ENCODE results near the gene HEBP1. TPM values are rescaled to one million over a fixed set of nuclear protein-coding genes. Genes with fewer than 3 reads are reported as not detected.
A peak's percentile ranks its signal among the peaks of the same experiment; 100 is the strongest.

Gene HEBP1
- total RNA-seq, 1 experiment from 2014 or later = 7.8 TPM

DNA sequence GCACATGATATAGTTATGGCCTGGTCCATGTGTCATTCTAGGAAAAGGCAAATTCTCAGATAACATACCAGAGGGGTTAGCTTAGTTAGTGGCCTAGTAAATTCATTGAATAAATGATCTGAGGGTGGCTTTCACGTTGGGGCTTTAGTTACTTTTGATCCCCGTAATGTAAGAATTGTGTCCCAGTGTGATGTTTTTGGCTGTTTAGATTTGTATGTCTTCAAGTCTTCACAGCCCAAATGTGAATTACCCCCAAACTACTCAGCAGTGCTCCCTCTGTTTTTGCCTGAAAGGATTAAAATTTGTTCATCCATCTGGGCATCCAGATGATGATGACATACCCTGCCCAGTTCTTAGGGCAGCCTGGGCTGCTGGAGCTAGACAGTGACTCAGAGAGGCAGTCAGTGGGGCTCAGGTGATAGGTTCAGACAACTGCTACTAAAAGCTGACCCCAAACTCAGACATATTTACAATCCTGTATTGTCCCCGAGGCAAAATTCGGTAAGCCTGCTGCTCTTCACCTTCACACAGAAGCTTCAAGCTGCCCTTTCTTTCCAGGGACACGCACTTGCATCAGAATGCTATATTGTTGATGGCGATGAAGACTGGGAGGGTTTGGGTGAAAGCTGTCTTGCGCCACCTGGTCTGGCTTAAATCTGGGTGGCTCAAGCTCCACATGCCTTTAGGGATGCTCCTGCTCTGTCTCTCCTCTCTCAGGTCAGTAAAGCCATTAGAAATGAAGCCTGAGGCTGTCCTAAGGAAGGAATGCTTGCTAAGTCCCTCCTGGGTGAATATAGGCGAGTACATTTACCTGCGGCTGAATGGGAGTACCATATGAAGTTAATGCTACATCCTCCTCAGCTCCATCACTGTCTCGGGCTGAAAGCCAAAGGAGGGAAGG is 58.4 kb downstream of the HEBP1 start:
- in situ Hi-C loops (cut with HindIII; ENCODE audit: low pct_unique_long_range_greater_than_20kb, low sequenced_read_pairs) = no loop called here
- no peak for DNase-seq (ENCODE audit: low read depth, low spot score)

DNA sequence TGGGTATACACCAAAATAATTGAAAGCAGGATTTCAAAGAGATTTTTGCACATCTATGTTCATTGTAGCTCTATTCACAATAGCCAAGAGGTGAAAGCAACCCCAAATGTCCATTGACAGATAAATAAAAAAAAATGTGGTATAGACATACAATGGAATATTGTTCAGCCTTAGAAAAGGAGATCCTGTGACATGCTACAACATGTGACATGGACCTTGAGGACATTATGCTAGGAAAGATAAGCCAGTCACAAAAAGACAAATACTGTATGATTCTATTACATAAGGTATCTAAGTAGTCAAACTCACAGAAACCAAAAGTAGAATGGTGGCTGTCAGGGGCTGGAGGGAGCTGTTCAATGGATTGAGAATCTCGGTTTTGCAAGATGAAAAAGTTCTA is 60.2 kb downstream of the HEBP1 start:
- in situ Hi-C loops (cut with HindIII; ENCODE audit: low pct_unique_long_range_greater_than_20kb, low sequenced_read_pairs) = no loop called here
- peak; percentile 76 for DNase-seq (ENCODE audit: low read depth, low spot score)

DNA sequence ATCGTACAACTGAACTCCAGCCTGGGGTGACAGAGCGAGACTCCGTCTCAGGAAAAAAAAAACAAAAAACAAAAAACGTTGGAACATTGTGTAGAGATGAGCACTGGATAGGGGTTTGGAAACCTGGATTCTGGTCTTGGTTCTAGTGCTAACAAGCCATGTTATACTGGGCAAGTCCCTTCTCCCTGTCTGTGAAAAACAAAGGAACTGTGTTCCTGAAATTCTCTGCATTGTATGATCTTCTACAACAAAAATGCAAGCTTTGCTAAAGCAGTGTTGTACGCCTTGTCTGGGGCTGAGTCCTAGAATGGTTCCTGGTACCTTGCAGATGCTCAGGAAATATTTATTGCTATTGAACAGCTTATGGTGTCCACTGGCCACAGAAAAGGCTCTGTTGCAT is 61.5 kb downstream of the HEBP1 start:
- no peak for DNase-seq (ENCODE audit: low read depth, low spot score)
- in situ Hi-C loops (cut with HindIII; ENCODE audit: low pct_unique_long_range_greater_than_20kb, low sequenced_read_pairs) = no loop called here

DNA sequence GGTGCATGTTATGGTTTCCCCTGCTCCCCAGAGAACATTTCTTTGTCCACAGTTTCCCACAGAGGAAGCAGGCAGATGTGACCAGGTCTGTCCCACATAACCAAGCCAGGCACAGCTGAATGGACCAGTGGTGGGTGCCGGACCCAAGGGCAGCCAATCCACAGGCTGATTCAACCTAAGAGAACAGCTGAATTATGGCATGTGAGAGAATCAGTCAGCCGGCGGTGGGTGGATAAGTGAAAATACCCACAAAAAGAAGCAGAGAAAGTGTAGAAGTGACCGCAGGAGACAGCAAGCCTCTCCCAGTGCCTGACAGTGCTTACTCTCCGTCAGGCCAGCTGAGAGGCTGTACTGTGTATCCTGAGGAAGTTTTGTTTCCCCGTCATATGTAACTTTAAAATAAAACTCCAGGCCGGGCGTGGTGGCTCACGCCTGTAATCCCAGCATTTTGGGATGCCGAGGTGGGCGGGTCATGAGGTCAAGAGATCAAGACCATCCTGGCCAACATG is 63.0 kb downstream of the HEBP1 start:
- no peak for DNase-seq (ENCODE audit: low read depth, low spot score)
- in situ Hi-C loops (cut with HindIII; ENCODE audit: low pct_unique_long_range_greater_than_20kb, low sequenced_read_pairs) = no loop called here

DNA sequence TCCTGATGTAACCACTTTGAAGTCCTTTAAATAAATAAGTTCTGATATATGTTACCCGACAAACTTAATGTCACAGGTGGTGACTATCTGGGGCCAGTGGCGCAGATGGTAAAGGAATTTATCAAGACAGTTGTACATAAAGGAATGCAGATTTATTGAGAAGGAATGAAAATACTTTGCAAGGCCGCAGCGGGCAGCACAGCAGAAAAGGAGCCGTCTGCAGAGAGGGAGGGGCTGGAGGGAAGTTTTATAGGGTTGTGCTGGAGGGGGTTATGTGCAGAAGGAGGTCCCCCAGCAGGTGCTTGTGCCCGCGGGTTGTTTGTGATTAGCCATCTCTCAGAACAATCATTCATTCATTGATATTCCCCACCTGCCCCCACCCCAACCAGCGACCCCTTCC is 65.5 kb downstream of the HEBP1 start:
- in situ Hi-C loops (cut with HindIII; ENCODE audit: low pct_unique_long_range_greater_than_20kb, low sequenced_read_pairs) = no loop called here

DNA sequence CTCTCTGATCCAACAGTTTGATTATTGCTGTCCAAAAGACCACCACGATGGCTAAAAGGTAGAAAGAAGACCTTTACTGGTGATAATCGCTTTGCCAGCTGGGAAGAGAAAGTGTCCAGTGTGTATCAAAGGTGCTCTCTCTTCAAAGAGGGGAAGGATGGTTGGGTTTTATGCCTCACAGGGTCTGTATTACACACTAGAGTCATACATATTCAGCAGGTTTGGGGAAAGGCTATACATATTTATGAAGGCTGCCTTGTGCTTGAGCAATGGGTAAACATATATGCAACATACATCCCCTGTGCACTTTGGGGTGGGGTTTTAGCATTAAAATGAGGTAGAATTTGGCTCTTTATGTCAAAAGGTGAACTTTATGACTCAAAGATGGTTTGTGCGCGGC is 66.3 kb downstream of the HEBP1 start:
- DNase-seq (ENCODE audit: low read depth, low spot score) = no peak
- in situ Hi-C loops (cut with HindIII; ENCODE audit: low pct_unique_long_range_greater_than_20kb, low sequenced_read_pairs) = no loop called here

More for the DNA sequence above, 65.5 kb downstream of the HEBP1 start:
- DNase-seq (ENCODE audit: low read depth, low spot score) = no peak

DNA sequence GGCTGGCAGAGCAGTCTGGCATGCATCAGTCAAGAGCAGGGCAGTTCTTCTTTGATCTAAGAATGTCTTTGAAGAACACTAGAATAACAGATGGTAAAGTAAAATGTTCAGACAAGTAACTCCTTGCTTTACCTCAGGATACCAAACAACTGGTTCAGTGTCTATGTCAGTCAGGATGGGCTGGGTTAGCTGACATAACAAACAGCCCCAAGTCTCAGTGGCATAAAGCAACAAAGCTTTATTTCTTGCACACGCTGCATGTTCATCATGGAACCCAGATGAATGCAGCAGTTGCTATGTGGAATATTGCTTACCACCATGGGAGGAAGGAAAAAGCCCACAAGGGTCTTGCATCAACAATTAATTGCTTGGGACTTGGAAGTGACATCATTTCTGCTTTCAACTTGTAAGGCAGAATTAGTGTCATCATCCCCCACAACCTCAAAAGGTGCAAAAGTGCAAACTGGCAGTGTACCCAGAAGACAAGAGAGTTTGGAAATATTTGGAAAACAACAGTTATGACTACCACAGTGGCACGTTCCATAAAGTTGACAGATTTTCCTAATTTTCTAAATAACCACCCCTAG is 69.3 kb downstream of the HEBP1 start:
- in situ Hi-C loops (cut with HindIII; ENCODE audit: low pct_unique_long_range_greater_than_20kb, low sequenced_read_pairs) = no loop called here
- no peak for DNase-seq (ENCODE audit: low read depth, low spot score)

DNA sequence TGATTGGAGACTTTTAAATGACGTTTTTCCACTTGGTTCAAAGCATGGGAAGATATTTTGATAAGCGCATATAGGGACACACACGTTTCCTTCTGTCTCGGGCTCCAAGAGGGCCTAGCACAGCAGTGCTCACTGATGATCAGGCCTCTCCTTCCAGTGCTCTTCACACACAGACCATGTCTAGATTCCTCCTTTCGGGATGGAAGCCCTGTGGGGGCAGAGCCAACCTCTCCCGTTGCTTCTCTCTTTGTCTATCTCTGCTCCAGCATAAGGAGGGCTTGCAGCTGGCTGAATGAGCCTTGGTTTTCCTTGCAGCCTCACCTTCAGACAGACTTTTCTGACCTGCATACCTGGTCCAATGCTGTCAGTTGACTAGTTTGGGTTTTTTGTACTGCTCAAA is 70.4 kb downstream of the HEBP1 start:
- DNase-seq (ENCODE audit: low read depth, low spot score) = no peak
- in situ Hi-C loops (cut with HindIII; ENCODE audit: low pct_unique_long_range_greater_than_20kb, low sequenced_read_pairs) = no loop called here

DNA sequence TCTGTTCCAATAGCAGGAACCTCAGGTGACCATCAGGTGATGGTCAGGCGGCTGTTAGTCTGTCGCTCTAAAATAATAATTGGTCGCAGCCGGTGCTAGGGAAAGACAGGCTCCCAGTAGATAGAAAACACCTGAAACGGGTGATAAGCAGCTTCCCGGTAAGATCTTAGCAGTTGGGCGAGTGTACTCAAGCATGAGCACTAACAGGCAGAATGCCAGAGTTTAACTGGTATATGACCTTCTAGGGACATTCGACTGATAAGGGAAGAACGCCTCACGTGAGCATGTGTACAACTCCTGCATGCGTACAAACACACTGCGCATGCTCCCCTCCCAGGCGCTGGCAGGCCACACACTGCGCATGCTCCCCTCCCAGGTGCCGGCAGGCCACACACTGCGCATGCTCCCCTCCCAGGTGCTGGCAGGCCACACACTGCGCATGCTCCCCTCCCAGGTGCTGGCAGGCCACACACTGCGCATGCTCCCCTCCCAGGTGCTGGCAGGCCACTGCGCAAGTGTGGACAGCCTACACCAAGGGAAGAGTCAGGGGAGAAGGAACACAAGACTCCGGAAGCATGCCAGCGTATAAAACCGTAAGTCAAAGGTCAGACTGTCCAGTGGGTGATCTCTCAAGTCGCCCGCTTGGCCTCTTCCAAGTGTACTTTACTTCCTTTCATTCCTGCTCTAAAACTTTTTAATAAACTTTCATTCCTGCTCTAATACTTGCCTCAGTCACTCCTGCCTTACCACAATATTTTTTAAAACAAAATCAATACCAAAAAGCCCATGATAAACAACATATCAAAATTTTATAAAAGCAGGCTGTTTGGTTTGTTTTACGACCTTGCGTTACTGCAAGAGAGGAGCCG is 72.6 kb downstream of the HEBP1 start:
- DNase-seq (ENCODE audit: low read depth, low spot score) = no peak
- in situ Hi-C loops (cut with HindIII; ENCODE audit: low pct_unique_long_range_greater_than_20kb, low sequenced_read_pairs) = no loop called here

DNA sequence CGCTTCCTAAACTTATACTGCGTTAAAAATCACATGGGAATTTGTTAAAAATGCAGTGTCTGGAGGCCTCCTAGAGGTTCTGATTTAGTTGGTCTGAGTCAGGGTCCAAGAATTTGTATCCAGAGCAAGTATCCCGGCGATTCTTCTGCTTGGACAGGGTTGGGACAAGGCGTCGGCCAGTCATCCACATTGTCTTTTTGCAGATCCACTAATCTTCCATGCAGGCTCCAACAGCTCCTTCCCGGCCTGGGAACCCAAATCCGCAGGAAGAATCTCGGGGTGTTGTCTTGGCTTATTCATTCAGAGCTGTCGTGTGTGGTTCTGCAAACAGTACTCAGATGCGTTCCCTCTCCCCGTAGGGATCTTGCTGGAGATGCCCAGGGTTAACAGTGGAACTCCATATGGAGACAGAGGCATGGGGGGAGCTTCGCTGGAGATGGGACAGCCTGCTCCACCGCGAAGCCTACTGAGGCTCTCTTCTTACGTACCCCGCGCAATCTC is 73.4 kb downstream of the HEBP1 start:
- no peak for DNase-seq (ENCODE audit: low read depth, low spot score)
- in situ Hi-C loops (cut with HindIII; ENCODE audit: low pct_unique_long_range_greater_than_20kb, low sequenced_read_pairs) = no loop called here

DNA sequence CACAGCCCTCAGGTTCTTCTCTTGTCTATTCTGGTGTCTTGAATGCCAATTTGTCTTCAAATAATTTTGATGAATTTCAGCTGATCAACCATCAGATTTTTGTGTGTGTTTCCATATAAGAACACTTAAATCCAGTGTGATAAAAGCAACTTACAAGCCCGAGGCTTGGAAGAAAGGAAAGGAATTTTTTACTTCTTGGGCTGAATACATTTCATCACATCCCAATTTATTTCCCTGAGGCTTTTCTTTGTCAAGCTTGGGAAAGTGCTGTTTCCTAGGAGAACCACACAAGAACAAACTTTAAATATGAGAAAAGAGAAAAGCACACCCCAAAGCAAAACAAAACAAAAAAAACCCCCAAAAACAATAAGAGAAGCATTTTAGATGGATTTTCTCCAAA is 74.7 kb downstream of the HEBP1 start:
- DNase-seq (ENCODE audit: low read depth, low spot score) = peak; percentile 32
- in situ Hi-C loops (cut with HindIII; ENCODE audit: low pct_unique_long_range_greater_than_20kb, low sequenced_read_pairs) = no loop called here

Small RNA genes within 50 kb of the gene (small RNA-seq; reads per million reads assigned to genes)
- gene RF00604 = 0.76 to 2.6 reads per million in 2 experiments

Other genes with a start within 250 kb of the HEBP1 start
- 55.9 and 57.6 TPM in 2 replicates for gene APOLD1, start 214.6 kb downstream of the HEBP1 start, total RNA-seq (2014; rRNA removed; shearing (Covaris generic))
- gene DDX47, start 186.9 kb downstream of the HEBP1 start, total RNA-seq (2014; rRNA removed; shearing (Covaris generic)) = 93.1 and 102 TPM in 2 replicates
- gene GPRC5A, start 108.7 kb downstream of the HEBP1 start, total RNA-seq (2014; rRNA removed; shearing (Covaris generic)) = 13.9 and 17.6 TPM in 2 replicates
- not detected in 2 replicates for gene GPRC5D, start 48.1 kb downstream of the HEBP1 start, total RNA-seq (2014; rRNA removed; shearing (Covaris generic))
- gene FAM234B, start 44.1 kb upstream of the HEBP1 start, total RNA-seq (2014; rRNA removed; shearing (Covaris generic)) = 14.4 and 15.6 TPM in 2 replicates
- not detected in 2 replicates for gene GSG1, start 103.4 kb upstream of the HEBP1 start, total RNA-seq (2014; rRNA removed; shearing (Covaris generic))
- 8.7 and 14.3 TPM in 2 replicates for gene EMP1, start 196.5 kb upstream of the HEBP1 start, total RNA-seq (2014; rRNA removed; shearing (Covaris generic))

Data from SK-MEL-5 (cell line).